GM23338 (cell line): ENCODE data around the gene FTMT. TPM values are rescaled to one million over a fixed set of nuclear protein-coding genes. Genes with fewer than 3 reads are reported as not detected.
"Not testable (repeated sequence)": the region's sequence is repeated elsewhere in the genome, so short reads cannot be mapped to it uniquely, and the experiment has no call there.

Experiments
- ATAC-seq: fragments of 200-7000 bp; cut with Tn5 transposase; 3 replicates; pipeline ENCODE4 v1.9.1; 2020
- DNase-seq: peaks from one replicate; pipeline ENCODE4 v3.0.0-alpha.2; 2015; ENCODE audit warnings: low spot score
- H2AFZ ChIP-seq: fragments of 200-600 bp; sonication (generic); 2 replicates; pipeline ENCODE4 v1.8.0; 2016; ENCODE audit warnings: antibody characterized with exemption, mild to moderate bottlenecking, moderate library complexity
- H3F3A ChIP-seq: fragments of 200-600 bp; sonication (generic); replicated peaks from 2 replicates; pipeline ENCODE4 v1.8.0; 2017; ENCODE audit warnings: antibody characterized with exemption, mixed run types, low read depth
- H3K27ac ChIP-seq: fragments of 200-600 bp; sonication (generic); 2 replicates; pipeline ENCODE4 v1.6.1; 2016; ENCODE audit warnings: low read depth
- H3K27me3 ChIP-seq: fragments of 200-600 bp; sonication (generic); 2 replicates; pipeline ENCODE4 v1.8.0; 2016; ENCODE audit warnings: mild to moderate bottlenecking, mixed run types, moderate library complexity; ENCODE audit not compliant: insufficient read depth
- H3K36me3 ChIP-seq: fragments of 200-600 bp; sonication (generic); 2 replicates; pipeline ENCODE4 v1.8.0; 2016; ENCODE audit warnings: mild to moderate bottlenecking; ENCODE audit not compliant: insufficient read depth
- H3K4me1 ChIP-seq: fragments of 200-600 bp; sonication (generic); 2 replicates; pipeline ENCODE4 v1.8.0; 2016; ENCODE audit warnings: mild to moderate bottlenecking, moderate library complexity; ENCODE audit not compliant: insufficient read depth
- H3K4me2 ChIP-seq: fragments of 200-600 bp; sonication (generic); 2 replicates; pipeline ENCODE4 v1.7.1; 2017; ENCODE audit warnings: mixed run types
- H3K4me3 ChIP-seq: fragments of 200-600 bp; sonication (generic); 2 replicates; pipeline ENCODE4 v1.6.1; 2016; ENCODE audit warnings: mixed run types
- H3K79me2 ChIP-seq: fragments of 200-600 bp; sonication (generic); replicated peaks from 2 replicates; pipeline ENCODE4 v1.8.0; 2017; ENCODE audit warnings: mild to moderate bottlenecking; ENCODE audit not compliant: insufficient read depth
- H3K9me2 ChIP-seq: fragments of 200-600 bp; sonication (generic); 2 replicates; pipeline ENCODE4 v1.8.0; 2017; ENCODE audit not compliant: insufficient read depth
- H4K20me1 ChIP-seq: fragments of 200-600 bp; sonication (generic); replicated peaks from 2 replicates; pipeline ENCODE4 v1.8.0; 2017; ENCODE audit warnings: mild to moderate bottlenecking; ENCODE audit not compliant: insufficient read depth
- H3K27ac Mint-ChIP-seq: 2 replicates; pipeline ENCODE4 v1.8.0; 2020; ENCODE audit warnings: inconsistent platforms, mild to moderate bottlenecking, moderate library complexity, mixed read lengths
- H3K27me3 Mint-ChIP-seq: 3 replicates; pipeline ENCODE4 v1.8.0; 2022; ENCODE audit warnings: low read depth, mild to moderate bottlenecking, moderate library complexity, mixed read lengths, inconsistent platforms; ENCODE audit not compliant: insufficient read depth, poor library complexity
- H3K36me3 Mint-ChIP-seq: 3 replicates; pipeline ENCODE4 v1.8.0; 2021; ENCODE audit warnings: low read depth, mild to moderate bottlenecking, inconsistent platforms, moderate library complexity, mixed read lengths
- H3K4me1 Mint-ChIP-seq: 3 replicates; pipeline ENCODE4 v1.8.0; 2020; ENCODE audit warnings: mild to moderate bottlenecking, inconsistent platforms, mixed read lengths
- H3K4me3 Mint-ChIP-seq: 3 replicates; pipeline ENCODE4 v1.8.0; 2021; ENCODE audit warnings: moderate library complexity, mild to moderate bottlenecking, inconsistent platforms, mixed read lengths
- H3K9me3 Mint-ChIP-seq: 3 replicates; pipeline ENCODE4 v1.8.0; 2020; ENCODE audit warnings: moderate library complexity, mild to moderate bottlenecking, inconsistent platforms, mixed read lengths
- EZH2 ChIP-seq: fragments of 200-600 bp; sonication (generic); IDR thresholded peaks from one replicate; pipeline ENCODE4 v1.8.0; 2017; ENCODE audit warnings: antibody characterized with exemption, mild to moderate bottlenecking, low read depth; ENCODE audit not compliant: unreplicated experiment
- EZH2phosphoT487 ChIP-seq: fragments of 200-600 bp; sonication (generic); IDR thresholded peaks from one replicate; pipeline ENCODE4 v1.8.1; 2018; ENCODE audit warnings: antibody characterized with exemption; ENCODE audit not compliant: unreplicated experiment
- JUNB ChIP-seq: IDR thresholded peaks from one replicate; pipeline ENCODE4 v1.6.1; 2016; ENCODE audit warnings: antibody characterized with exemption; ENCODE audit not compliant: unreplicated experiment
- NANOG ChIP-seq: IDR thresholded peaks from 2 replicates; pipeline ENCODE4 v1.6.1; 2016; ENCODE audit warnings: antibody characterized with exemption, borderline replicate concordance
- POLR2AphosphoS5 ChIP-seq: IDR thresholded peaks from 2 replicates; pipeline ENCODE4 v1.6.1; 2016; ENCODE audit warnings: antibody characterized with exemption, low read depth
- ZNF331 ChIP-seq: fragments of 250-450 bp; sonication (Bioruptor Pico); IDR thresholded peaks from 2 replicates; pipeline ENCODE4 v1.5.0; 2020; ENCODE audit warnings: low read depth, mild to moderate bottlenecking, moderate library complexity
- long read RNA-seq: library from polyadenylated mRNA; unstranded; transcript quantifications from one replicate; pipeline ENCODE4 v2.0.0, GENCODE V29; 2020; ENCODE audit not compliant: unreplicated experiment
- polyA plus RNA-seq: library from polyadenylated mRNA; unstranded; fragments of >200 nt; fragmentation: Nextera tagmentation; extraction: Ambion mirVana; gene quantifications from 2 replicates; pipeline ENCODE4 v1.2.1, GENCODE V29; 2016
- total RNA-seq: library from RNA; depleted of rRNA; stranded (reverse); fragments of >200 nt; shearing (Covaris generic); gene quantifications from 2 replicates; pipeline ENCODE4 v1.2.3, GENCODE V29; 2014; rRNA removed

The FTMT gene
- total RNA-seq (not detected in 2 replicates), polyA plus RNA-seq (not detected in 2 replicates)
- long read RNA-seq: 0 reads

- H4K20me1 ChIP-seq: no peaks in the 10 kb centered on the region
- peaks cover 9% of the 10 kb centered on the region for H3K4me1 ChIP-seq
- no peaks in the 10 kb centered on the region for H3K79me2 ChIP-seq
- no peak for DNase-seq
- no peak within 1 kb of the TSS for H3K4me3 ChIP-seq
- H3K4me3 Mint-ChIP-seq: no peak within 1 kb of the TSS
- no peak within 1 kb of the TSS for H3K4me2 ChIP-seq
- no peak within 1 kb of the TSS for H2AFZ ChIP-seq
- H3K27me3 ChIP-seq: no peaks in the 10 kb centered on the region
- no peak for ATAC-seq
- H3K27ac Mint-ChIP-seq: no peak within 1 kb of the TSS
- no peaks in the 10 kb centered on the region for H3F3A ChIP-seq
- peaks cover 8% of the 10 kb centered on the region for H3K4me1 Mint-ChIP-seq
- H3K9me2 ChIP-seq: no peaks in the 10 kb centered on the region
- H3K27me3 Mint-ChIP-seq: peaks cover 2% of the 10 kb centered on the region
- no peaks in the 10 kb centered on the region for H3K36me3 ChIP-seq
- H3K36me3 Mint-ChIP-seq: no peaks in the 10 kb centered on the region
- H3K27ac ChIP-seq: no peak within 1 kb of the TSS
- peaks cover 10% of the 10 kb centered on the region for H3K9me3 Mint-ChIP-seq
- TF ChIP-seq EZH2phosphoT487 (no peak), POLR2AphosphoS5 (no peak), NANOG (no peak), ZNF331 (CRISPR knock-in tag) (no peak), EZH2 (no peak)
Observed at GRCh38 chr5:121851643-121852574, at the start of gene FTMT. Gene FTMT, plus strand, starts transcription at chr5:121851882. Its CDS starts 82 bp downstream, at chr5:121851964.

GRCh38 chr5:121805251-121805650 lies 46.4 kb upstream of the FTMT start:
- H3F3A ChIP-seq, H3K4me1 ChIP-seq, H3K4me3 Mint-ChIP-seq, H4K20me1 ChIP-seq, H3K27me3 Mint-ChIP-seq, H3K36me3 Mint-ChIP-seq, H3K27ac Mint-ChIP-seq, ATAC-seq, H3K79me2 ChIP-seq, H3K27me3 ChIP-seq, H3K4me1 Mint-ChIP-seq, H3K9me3 Mint-ChIP-seq, H3K4me3 ChIP-seq, DNase-seq, H3K4me2 ChIP-seq, H3K36me3 ChIP-seq, H3K9me2 ChIP-seq, H2AFZ ChIP-seq, H3K27ac ChIP-seq: not testable (repeated sequence)

- ATAC-seq (no peak), DNase-seq (no peak)
- Histone ChIP-seq H3K79me2 (no peaks in the 10 kb centered on the region), H3K27ac (no peak overlapping the region), H3F3A (no peaks in the 10 kb centered on the region), H3K9me2 (peaks cover 5% of the 10 kb centered on the region; the same call in 1 of the 2 replicates), H3K4me1 (no peaks in the 10 kb centered on the region), H3K4me3 (no peak overlapping the region), H4K20me1 (no peaks in the 10 kb centered on the region), H2AFZ (no peak overlapping the region), H3K36me3 (no peaks in the 10 kb centered on the region), H3K27me3 (no peaks in the 10 kb centered on the region), H3K4me2 (no peak overlapping the region)
- H3K4me1 Mint-ChIP-seq: no peaks in the 10 kb centered on the region
- no peaks in the 10 kb centered on the region for H3K27me3 Mint-ChIP-seq
- H3K27ac Mint-ChIP-seq: no peak overlapping the region
- H3K36me3 Mint-ChIP-seq: no peaks in the 10 kb centered on the region; the same call in 2 of the 3 replicates
- no peak for TF ChIP-seq JUNB
- no peak for TF ChIP-seq ZNF331 (CRISPR knock-in tag)
- no peak for TF ChIP-seq POLR2AphosphoS5
- H3K9me3 Mint-ChIP-seq: no peaks in the 10 kb centered on the region
- no peak overlapping the region for H3K4me3 Mint-ChIP-seq
Observed at GRCh38 chr5:121805911-121806310, 45.8 kb upstream of the FTMT start.
